Vagina (tissue), 2 donors: ENCODE results near the gene DAG1.

Source experiments
- CTCF ChIP-seq, 3 experiments: fragments of 450-650 bp in 2 of 3; fragments of 200-600 bp in 1 of 3; sonication (generic) in 1 of 3; IDR thresholded peaks; one replicate each; pipeline ENCODE4 v1.5.1; 2017 to 2019; ENCODE audit warnings: antibody characterized with exemption in 3 of 3, mild to moderate bottlenecking in 2 of 3, moderate library complexity in 2 of 3
- POLR2A ChIP-seq, 2 donors: fragments of 450-650 bp; IDR thresholded peaks; one replicate each; pipeline ENCODE4 v1.6.1; 2017; ENCODE audit warnings: antibody characterized with exemption in 2 of 2, mild to moderate bottlenecking in 2 of 2, moderate library complexity in 2 of 2

- TF ChIP-seq CTCF (IDR thresholded peaks at IDR 0.05) (no peak), POLR2A (IDR thresholded peaks at IDR 0.05) (no peak)
These were observed 22.9 kb downstream of the DAG1 start for GRCh38 chr3:49492969-49493368.
